ENCODE measurements around the gene KRT14. TPM values are rescaled to one million over a fixed set of nuclear protein-coding genes. Genes with fewer than 3 reads are reported as not detected.

The KRT14 gene
- total RNA-seq, 1 donor from 2014 or later, result 1.0 TPM

- H3K4me3 ChIP-seq (ENCODE audit: insufficient read depth, low read depth, low read length), result no peak overlapping the region
- FAIRE-seq (no peak), DNase-seq (ENCODE audit: low read depth) (no peak)
- peaks cover 7% of the 10 kb centered on the region for H3K4me1 ChIP-seq (ENCODE audit: insufficient read depth, low read length)
- no peak overlapping the region for H3K27ac ChIP-seq (ENCODE audit: low read depth, low read length)
- H3K9me3 ChIP-seq (ENCODE audit: insufficient read depth, low read depth, low read length), result no peaks in the 10 kb centered on the region
- no peak overlapping the region for H2AFZ ChIP-seq (ENCODE audit: low read depth, low read length)
- no peaks in the 10 kb centered on the region for H3K36me3 ChIP-seq (ENCODE audit: insufficient read depth, low read length)
- no peak overlapping the region for H3K4me2 ChIP-seq (ENCODE audit: low read length)
- peaks cover 17% of the 10 kb centered on the region for H3K27me3 ChIP-seq (ENCODE audit: insufficient read depth, low read length)
- no peak overlapping the region for H3K4me3 Mint-ChIP-seq (ENCODE audit: unreplicated experiment)
- H3K9me3 Mint-ChIP-seq (ENCODE audit: unreplicated experiment), result no peaks in the 10 kb centered on the region
- H3K4me1 Mint-ChIP-seq (ENCODE audit: low read depth, unreplicated experiment), result peaks cover 5% of the 10 kb centered on the region
- H4K20me1 ChIP-seq (ENCODE audit: insufficient read depth, low read length), result no peaks in the 10 kb centered on the region
- H3K36me3 Mint-ChIP-seq (ENCODE audit: low read depth, unreplicated experiment), result no peaks in the 10 kb centered on the region
- H3K9ac ChIP-seq (ENCODE audit: low read length), result no peak overlapping the region
- peaks cover 31% of the 10 kb centered on the region for H3K27me3 Mint-ChIP-seq (ENCODE audit: low read depth, unreplicated experiment)
- no peak overlapping the region for H3K27ac Mint-ChIP-seq (ENCODE audit: unreplicated experiment)
- no peak for TF ChIP-seq CTCF (IDR thresholded peaks at IDR 0.05; ENCODE audit: insufficient read depth, low read depth, low read length)
- no peak for TF ChIP-seq EZH2 (IDR thresholded peaks at IDR 0.05; ENCODE audit: insufficient read depth, low read length)
- H3K79me2 ChIP-seq (ENCODE audit: insufficient read depth, low read length), result no peaks in the 10 kb centered on the region
Observed at GRCh38 chr17:41555105-41555887, 31.4 kb downstream of the KRT14 start.

GRCh38 chr17:41553987-41554680 is 32.6 kb downstream of the KRT14 start:
- Mint-ChIP-seq H3K4me1 (ENCODE audit: low read depth, unreplicated experiment) (peaks cover 4% of the 10 kb centered on the region), H3K27ac (ENCODE audit: unreplicated experiment) (peak overlapping the region; percentile 36), H3K4me3 (ENCODE audit: unreplicated experiment) (no peak overlapping the region), H3K27me3 (ENCODE audit: low read depth, unreplicated experiment) (peaks cover 31% of the 10 kb centered on the region), H3K9me3 (ENCODE audit: unreplicated experiment) (no peaks in the 10 kb centered on the region), H3K36me3 (ENCODE audit: low read depth, unreplicated experiment) (no peaks in the 10 kb centered on the region)
- H2AFZ ChIP-seq (ENCODE audit: low read depth, low read length), result no peak overlapping the region
- peaks cover 13% of the 10 kb centered on the region for H3K27me3 ChIP-seq (ENCODE audit: insufficient read depth, low read length)
- peaks cover 15% of the 10 kb centered on the region for H3K4me1 ChIP-seq (ENCODE audit: insufficient read depth, low read length)
- no peak overlapping the region for H3K27ac ChIP-seq (ENCODE audit: low read depth, low read length)
- no peaks in the 10 kb centered on the region for H3K36me3 ChIP-seq (ENCODE audit: insufficient read depth, low read length)
- no peak overlapping the region for H3K4me3 ChIP-seq (ENCODE audit: insufficient read depth, low read depth, low read length)
- H3K9ac ChIP-seq (ENCODE audit: low read length), result no peak overlapping the region
- H4K20me1 ChIP-seq (ENCODE audit: insufficient read depth, low read length), result no peaks in the 10 kb centered on the region
- H3K79me2 ChIP-seq (ENCODE audit: insufficient read depth, low read length), result no peaks in the 10 kb centered on the region
- TF ChIP-seq EZH2 (IDR thresholded peaks at IDR 0.05; ENCODE audit: insufficient read depth, low read length) (no peak), CTCF (IDR thresholded peaks at IDR 0.05; ENCODE audit: insufficient read depth, low read depth, low read length) (no peak)
- no peak for FAIRE-seq
- H3K9me3 ChIP-seq (ENCODE audit: insufficient read depth, low read depth, low read length), result no peaks in the 10 kb centered on the region
- no peak overlapping the region for H3K4me2 ChIP-seq (ENCODE audit: low read length)
- no peak for DNase-seq (ENCODE audit: low read depth)

Measured in astrocyte (in vitro differentiated cells and primary cell).